Keratinocyte (primary cell): ENCODE data around the gene EVI5L.

ENCODE experiments used
- CTCF ChIP-seq, 3 experiments: IDR thresholded peaks in 1 of 3; conservative IDR thresholded peaks in 1 of 3; optimal IDR thresholded peaks in 1 of 3; 2 replicates in 2 of 3; 3 replicates in 1 of 3; pipeline versions ENCODE3 to v1.5.1; 2011; ENCODE audit warnings: low read length in 3 of 3, mild to moderate bottlenecking in 3 of 3, moderate library complexity in 2 of 3, control low read depth in 1 of 3, inconsistent platforms in 1 of 3; ENCODE audit not compliant: insufficient read depth in 2 of 3; ENCODE audit errors: extremely low read depth in 1 of 3
- EZH2 ChIP-seq: IDR thresholded peaks from one replicate; pipeline ENCODE4 v1.6.1; 2012; ENCODE audit warnings: inconsistent platforms, mild to moderate bottlenecking, low read length, moderate library complexity

DNA sequence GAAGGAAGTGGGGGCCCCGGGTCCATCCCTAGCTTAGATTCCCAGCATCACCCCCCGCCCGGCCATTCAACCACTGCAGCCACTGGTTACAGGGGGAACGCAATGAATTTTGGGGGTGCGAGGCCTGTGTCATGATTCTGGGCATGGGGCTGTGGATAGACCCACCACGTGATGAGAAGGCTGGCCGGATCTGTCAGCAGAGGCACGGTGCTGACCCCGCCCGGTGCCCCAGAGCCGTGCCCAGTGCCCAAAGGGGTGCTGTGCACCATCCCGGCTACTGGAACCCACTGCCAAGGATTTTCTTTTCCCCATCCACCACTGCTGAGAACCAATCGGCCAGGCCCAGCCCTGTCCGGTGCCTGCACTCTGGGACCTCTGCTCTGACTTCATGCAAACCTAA is 39.6 kb upstream of the EVI5L start:
- no peak for TF ChIP-seq CTCF (optimal IDR thresholded peaks at IDR 0.05 in 1 of 3, IDR thresholded peaks at IDR 0.05 in 1 of 3, conservative IDR thresholded peaks at IDR 0.05 in 1 of 3; ENCODE audit: extremely low read depth in 1 of 3, insufficient read depth in 2 of 3, low read length in 3 of 3)
- no peak for TF ChIP-seq EZH2
